Endothelial cell (in vitro differentiated cells): ENCODE data around the gene MCM9. TPM values are rescaled to one million over a fixed set of nuclear protein-coding genes. Genes with fewer than 3 reads are reported as not detected.

Experiments used
- DNase-seq: peaks from one replicate; pipeline ENCODE4 v3.0.0; 2021; ENCODE audit warnings: low spot score
- H3K27ac Mint-ChIP-seq: one replicate; pipeline ENCODE4 v1.8.0; 2021; ENCODE audit warnings: mixed read lengths, inconsistent platforms; ENCODE audit not compliant: unreplicated experiment
- H3K27me3 Mint-ChIP-seq: one replicate; pipeline ENCODE4 v1.8.0; 2021; ENCODE audit warnings: mild to moderate bottlenecking, moderate library complexity, mixed read lengths, inconsistent platforms; ENCODE audit not compliant: unreplicated experiment
- H3K36me3 Mint-ChIP-seq: one replicate; pipeline ENCODE4 v1.8.0; 2021; ENCODE audit warnings: mild to moderate bottlenecking, low read depth, mixed read lengths, inconsistent platforms; ENCODE audit not compliant: unreplicated experiment
- H3K4me1 Mint-ChIP-seq: one replicate; pipeline ENCODE4 v1.8.0; 2021; ENCODE audit warnings: mild to moderate bottlenecking, mixed read lengths, inconsistent platforms; ENCODE audit not compliant: unreplicated experiment
- H3K4me3 Mint-ChIP-seq: one replicate; pipeline ENCODE4 v1.8.0; 2021; ENCODE audit warnings: mild to moderate bottlenecking, mixed read lengths, inconsistent platforms; ENCODE audit not compliant: unreplicated experiment
- H3K9me3 Mint-ChIP-seq: one replicate; pipeline ENCODE4 v1.8.0; 2021; ENCODE audit warnings: mixed read lengths, inconsistent platforms; ENCODE audit not compliant: unreplicated experiment
- long read RNA-seq: library from polyadenylated mRNA; unstranded; transcript quantifications from one replicate; pipeline ENCODE4 v2.0.0, GENCODE V29; 2020; ENCODE audit not compliant: unreplicated experiment
- total RNA-seq: library from RNA; stranded (reverse); fragmentation: NEBNext Ultra II Directional; extraction: Animal tissue kit (Norgen Biotek cat#: 25700); gene quantifications from one replicate; pipeline ENCODE4 v1.2.1, GENCODE V29; 2021; ENCODE audit not compliant: unreplicated experiment
- TF ChIP-seq, protein P1 (sequence below): fragments of 200-600 bp; sonication (generic); IDR thresholded peaks from one replicate; pipeline ENCODE4 v1.5.0; 2021; ENCODE audit warnings: antibody characterized with exemption; ENCODE audit not compliant: unreplicated experiment

The MCM9 gene
- 12.8 TPM for total RNA-seq
- long read RNA-seq, partial matches to known transcripts = 0 of 2 reads
- long read RNA-seq, other reads (novel, unspliced or antisense) = 2 of 2 reads

DNA sequence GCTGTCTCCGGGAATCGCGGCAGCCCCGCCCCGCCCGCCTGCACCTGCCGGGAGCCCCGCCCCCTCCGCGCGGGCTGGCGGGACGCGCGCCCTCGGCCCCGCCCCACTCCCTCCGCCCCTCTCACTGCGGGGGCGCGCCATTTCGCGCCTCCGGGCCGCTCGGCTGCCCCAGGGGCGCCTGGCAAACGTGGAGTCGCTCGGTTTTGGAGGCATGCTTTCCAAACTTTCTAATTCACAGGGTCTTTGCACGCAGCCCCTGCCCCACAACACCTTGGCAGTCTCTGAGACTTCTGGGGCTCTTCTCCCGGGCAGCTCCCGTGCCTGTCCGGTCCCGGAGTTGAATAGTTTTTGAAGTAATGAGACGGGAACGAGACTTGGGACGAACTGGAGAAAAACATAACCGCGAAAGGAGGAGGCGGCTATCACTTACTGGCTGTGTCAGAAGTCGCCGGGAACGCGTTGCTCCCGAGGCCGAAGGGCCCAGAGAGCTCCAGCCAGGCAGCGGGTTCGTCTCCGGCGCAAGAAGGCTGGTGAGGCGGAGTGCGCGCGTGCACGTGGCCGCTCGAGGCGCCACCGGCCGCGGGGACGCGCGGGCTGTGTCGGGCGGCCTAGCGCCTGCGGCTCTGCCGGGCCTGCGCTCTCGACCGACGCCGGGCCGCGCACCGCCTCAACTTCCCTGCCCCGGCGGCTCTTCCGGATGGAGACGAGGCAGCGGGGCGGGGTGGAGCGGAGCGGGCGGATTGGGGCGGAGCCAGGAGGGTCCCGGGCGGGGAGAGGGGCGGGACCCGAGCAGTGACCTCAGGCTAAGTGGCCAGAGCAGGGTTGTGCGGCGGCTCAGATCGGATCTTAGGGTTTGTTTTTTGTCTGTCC, at the start of gene MCM9:
Gene MCM9, minus strand, starts transcription at position 699 of the 870 bp plus-strand sequence. CDS start 3,436 bp downstream, outside the sequence.
- Mint-ChIP-seq H3K9me3 (no peaks in the 10 kb centered on the region), H3K4me1 (peaks cover 13% of the 10 kb centered on the region), H3K27ac (peak within 1 kb of the TSS; percentile 92), H3K36me3 (peaks cover 6% of the 10 kb centered on the region), H3K4me3 (peak within 1 kb of the TSS; percentile 95), H3K27me3 (peaks cover 9% of the 10 kb centered on the region)
- TF ChIP-seq, protein P1, sequence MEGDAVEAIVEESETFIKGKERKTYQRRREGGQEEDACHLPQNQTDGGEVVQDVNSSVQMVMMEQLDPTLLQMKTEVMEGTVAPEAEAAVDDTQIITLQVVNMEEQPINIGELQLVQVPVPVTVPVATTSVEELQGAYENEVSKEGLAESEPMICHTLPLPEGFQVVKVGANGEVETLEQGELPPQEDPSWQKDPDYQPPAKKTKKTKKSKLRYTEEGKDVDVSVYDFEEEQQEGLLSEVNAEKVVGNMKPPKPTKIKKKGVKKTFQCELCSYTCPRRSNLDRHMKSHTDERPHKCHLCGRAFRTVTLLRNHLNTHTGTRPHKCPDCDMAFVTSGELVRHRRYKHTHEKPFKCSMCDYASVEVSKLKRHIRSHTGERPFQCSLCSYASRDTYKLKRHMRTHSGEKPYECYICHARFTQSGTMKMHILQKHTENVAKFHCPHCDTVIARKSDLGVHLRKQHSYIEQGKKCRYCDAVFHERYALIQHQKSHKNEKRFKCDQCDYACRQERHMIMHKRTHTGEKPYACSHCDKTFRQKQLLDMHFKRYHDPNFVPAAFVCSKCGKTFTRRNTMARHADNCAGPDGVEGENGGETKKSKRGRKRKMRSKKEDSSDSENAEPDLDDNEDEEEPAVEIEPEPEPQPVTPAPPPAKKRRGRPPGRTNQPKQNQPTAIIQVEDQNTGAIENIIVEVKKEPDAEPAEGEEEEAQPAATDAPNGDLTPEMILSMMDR = no peak
- peak; percentile 96 for DNase-seq

DNA sequence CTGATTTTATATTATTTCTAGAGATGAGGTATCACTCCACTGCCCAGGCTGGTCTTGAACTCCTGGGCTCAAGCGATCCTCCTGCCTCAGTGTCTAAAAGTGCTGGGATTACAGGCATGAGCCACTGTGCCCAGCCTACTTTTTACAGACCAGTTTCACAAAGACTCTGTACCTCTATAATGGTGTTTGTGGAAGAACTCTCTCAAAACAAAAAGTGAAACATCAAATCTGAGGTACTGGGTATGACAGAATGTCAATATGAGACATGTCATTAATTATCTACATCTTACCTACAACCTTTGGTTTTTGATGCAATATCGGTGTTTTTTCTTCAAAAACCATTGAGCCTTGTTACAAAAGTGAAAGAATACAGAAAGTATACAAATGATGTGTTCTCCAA, 49.4 kb upstream of the MCM9 start:
- no peak for DNase-seq
- H3K4me3 Mint-ChIP-seq = no peak overlapping the region
- peaks cover 10% of the 10 kb centered on the region for H3K36me3 Mint-ChIP-seq
- H3K27me3 Mint-ChIP-seq = no peaks in the 10 kb centered on the region
- TF ChIP-seq, protein P1 = no peak
- H3K27ac Mint-ChIP-seq = no peak overlapping the region
- no peaks in the 10 kb centered on the region for H3K4me1 Mint-ChIP-seq
- no peaks in the 10 kb centered on the region for H3K9me3 Mint-ChIP-seq

DNA sequence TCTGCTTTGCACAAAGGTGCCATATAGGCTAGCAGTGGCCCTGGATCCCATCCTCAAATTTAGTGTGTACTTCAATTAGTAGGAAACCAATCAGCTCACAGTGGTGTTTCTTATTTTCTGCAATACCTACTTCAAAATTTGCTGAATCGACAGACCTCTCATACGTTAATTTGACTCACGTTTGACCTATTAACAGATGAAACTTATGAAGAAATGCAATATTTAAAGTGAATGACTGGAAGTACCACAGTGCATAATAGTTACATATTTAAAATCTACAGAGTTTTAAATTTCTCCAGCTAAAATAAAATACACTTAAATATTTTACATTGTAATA, 47.6 kb upstream of the MCM9 start:
- H3K27me3 Mint-ChIP-seq = no peaks in the 10 kb centered on the region
- H3K4me1 Mint-ChIP-seq = no peaks in the 10 kb centered on the region
- no peak overlapping the region for H3K4me3 Mint-ChIP-seq
- TF ChIP-seq, protein P1 = no peak
- H3K9me3 Mint-ChIP-seq = no peaks in the 10 kb centered on the region
- no peak overlapping the region for H3K27ac Mint-ChIP-seq
- peaks cover 23% of the 10 kb centered on the region for H3K36me3 Mint-ChIP-seq
- DNase-seq = no peak

DNA sequence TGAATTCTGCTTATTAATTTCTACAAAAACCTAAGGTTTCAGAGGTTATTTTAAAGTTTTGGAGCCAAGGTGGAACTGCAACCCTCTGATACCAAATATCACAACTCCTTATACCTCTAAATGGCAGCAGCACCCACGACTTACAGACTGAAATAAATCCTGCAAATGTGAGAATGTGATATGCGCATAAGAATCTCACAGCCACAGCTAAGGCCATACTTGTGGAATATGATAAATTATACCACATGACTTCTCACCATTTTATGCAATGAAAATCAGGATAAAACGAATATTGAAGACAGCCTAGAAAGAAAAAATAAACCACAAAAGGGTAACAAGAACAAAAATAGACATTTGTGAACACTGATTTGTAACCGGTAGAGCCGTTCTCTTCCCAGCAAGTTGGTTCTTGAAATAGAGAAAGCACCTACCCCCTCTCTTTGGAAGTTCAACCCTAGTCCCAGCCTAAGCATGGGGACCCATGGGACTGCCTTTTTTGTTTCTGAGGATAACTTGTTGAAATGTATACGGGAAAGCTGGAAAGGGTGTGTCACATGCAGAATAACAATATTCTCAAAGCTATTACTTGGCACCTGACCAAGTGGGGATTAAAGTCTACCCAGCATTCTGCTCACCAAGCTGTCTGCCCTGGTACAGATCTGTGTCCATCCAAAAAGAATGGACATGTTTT, 47.1 kb upstream of the MCM9 start:
- no peaks in the 10 kb centered on the region for H3K27me3 Mint-ChIP-seq
- H3K4me1 Mint-ChIP-seq = no peaks in the 10 kb centered on the region
- DNase-seq = no peak
- no peak overlapping the region for H3K4me3 Mint-ChIP-seq
- no peaks in the 10 kb centered on the region for H3K9me3 Mint-ChIP-seq
- TF ChIP-seq, protein P1 = no peak
- H3K36me3 Mint-ChIP-seq = peaks cover 24% of the 10 kb centered on the region
- no peak overlapping the region for H3K27ac Mint-ChIP-seq

DNA sequence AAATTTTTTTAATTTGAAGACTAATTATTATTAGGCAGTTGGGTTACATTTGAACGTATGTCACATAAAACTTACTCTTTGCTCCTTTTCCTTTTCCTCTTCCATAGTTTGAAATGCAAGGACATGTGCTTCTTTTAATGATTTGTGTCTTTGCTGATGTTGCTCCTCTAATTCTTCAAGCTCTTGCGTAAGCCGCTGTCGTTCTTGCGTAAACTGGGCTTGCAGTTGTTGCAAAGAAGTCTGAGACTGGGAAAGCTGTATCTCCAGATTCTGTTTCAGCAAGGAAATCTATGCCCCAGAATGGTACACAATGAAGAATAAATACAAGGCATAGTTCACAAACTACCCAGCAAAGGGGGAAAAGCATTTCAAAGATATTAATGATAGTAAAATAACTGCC, 45.1 kb upstream of the MCM9 start:
- Mint-ChIP-seq H3K4me1 (no peaks in the 10 kb centered on the region), H3K36me3 (peaks cover 25% of the 10 kb centered on the region), H3K9me3 (no peaks in the 10 kb centered on the region), H3K27me3 (no peaks in the 10 kb centered on the region), H3K4me3 (peak overlapping the region; percentile 78), H3K27ac (no peak overlapping the region)
- DNase-seq = no peak
- TF ChIP-seq, protein P1 = no peak
